Measurements from ENCODE around the gene MAST2. TPM values are rescaled to one million over a fixed set of nuclear protein-coding genes. Genes with fewer than 3 reads are reported as not detected.

Gene MAST2
- total and polyA plus RNA-seq, 3 donors from 2014 or later: 88.4 to 158 (median 113) TPM

DNA sequence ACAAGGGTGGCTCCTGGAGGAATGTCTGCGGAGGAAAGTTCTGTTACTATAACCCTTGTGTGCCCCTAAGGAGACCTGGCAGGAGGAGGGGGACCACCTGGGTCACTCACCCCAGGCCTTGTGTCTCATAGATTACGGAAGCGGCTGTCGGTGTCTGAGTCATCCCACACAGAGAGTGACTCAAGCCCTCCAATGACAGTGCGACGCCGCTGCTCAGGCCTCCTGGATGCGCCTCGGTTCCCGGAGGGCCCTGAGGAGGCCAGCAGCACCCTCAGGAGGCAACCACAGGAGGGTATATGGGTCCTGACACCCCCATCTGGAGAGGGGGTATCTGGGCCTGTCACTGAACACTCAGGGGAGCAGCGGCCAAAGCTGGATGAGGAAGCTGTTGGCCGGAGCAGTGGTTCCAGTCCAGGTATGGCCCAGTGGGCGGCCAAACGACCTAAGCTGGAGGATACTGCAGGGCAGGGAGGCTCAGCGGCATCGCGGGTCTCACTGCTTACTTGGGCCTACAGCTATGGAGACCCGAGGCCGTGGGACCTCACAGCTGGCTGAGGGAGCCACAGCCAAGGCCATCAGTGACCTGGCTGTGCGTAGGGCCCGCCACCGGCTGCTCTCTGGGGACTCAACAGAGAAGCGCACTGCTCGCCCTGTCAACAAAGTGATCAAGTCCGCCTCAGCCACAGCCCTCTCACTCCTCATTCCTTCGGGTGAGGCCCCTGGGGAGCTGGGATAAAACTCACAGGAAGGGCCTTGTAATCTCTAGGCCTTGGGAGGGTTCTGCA is 227.7 kb downstream of the MAST2 start:
- no peak overlapping the region for H3K27ac ChIP-seq
- WGBS, 2 donors: 80 to 86% methylated on average over 19 to 26 of the region's 26 CpGs
- no peak for DNase-seq

DNA sequence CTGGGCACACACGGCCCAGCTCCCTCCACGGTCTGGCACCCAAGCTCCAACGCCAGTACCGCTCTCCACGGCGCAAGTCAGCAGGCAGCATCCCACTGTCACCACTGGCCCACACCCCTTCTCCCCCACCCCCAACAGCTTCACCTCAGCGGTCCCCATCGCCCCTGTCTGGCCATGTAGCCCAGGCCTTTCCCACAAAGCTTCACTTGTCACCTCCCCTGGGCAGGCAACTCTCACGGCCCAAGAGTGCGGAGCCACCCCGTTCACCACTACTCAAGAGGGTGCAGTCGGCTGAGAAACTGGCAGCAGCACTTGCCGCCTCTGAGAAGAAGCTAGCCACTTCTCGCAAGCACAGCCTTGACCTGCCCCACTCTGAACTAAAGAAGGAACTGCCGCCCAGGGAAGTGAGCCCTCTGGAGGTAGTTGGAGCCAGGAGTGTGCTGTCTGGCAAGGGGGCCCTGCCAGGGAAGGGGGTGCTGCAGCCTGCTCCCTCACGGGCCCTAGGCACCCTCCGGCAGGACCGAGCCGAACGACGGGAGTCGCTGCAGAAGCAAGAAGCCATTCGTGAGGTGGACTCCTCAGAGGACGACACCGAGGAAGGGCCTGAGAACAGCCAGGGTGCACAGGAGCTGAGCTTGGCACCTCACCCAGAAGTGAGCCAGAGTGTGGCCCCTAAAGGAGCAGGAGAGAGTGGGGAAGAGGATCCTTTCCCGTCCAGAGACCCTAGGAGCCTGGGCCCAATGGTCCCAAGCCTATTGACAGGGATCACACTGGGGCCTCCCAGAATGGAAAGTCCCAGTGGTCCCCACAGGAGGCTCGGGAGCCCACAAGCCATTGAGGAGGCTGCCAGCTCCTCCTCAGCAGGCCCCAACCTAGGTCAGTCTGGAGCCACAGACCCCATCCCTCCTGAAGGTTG is 231.4 kb downstream of the MAST2 start:
- no peak for DNase-seq
- H3K4me3 ChIP-seq: no peak overlapping the region
- H3K4me1 ChIP-seq: peaks cover 7% of the 10 kb centered on the region
- 75 to 82% methylated on average over 22 to 27 of the region's 27 CpGs for WGBS, 2 donors
- H3K9me3 ChIP-seq: no peaks in the 10 kb centered on the region
- TF ChIP-seq POLR2A (IDR thresholded peaks at IDR 0.05): no peak
- TF ChIP-seq, protein P1, sequence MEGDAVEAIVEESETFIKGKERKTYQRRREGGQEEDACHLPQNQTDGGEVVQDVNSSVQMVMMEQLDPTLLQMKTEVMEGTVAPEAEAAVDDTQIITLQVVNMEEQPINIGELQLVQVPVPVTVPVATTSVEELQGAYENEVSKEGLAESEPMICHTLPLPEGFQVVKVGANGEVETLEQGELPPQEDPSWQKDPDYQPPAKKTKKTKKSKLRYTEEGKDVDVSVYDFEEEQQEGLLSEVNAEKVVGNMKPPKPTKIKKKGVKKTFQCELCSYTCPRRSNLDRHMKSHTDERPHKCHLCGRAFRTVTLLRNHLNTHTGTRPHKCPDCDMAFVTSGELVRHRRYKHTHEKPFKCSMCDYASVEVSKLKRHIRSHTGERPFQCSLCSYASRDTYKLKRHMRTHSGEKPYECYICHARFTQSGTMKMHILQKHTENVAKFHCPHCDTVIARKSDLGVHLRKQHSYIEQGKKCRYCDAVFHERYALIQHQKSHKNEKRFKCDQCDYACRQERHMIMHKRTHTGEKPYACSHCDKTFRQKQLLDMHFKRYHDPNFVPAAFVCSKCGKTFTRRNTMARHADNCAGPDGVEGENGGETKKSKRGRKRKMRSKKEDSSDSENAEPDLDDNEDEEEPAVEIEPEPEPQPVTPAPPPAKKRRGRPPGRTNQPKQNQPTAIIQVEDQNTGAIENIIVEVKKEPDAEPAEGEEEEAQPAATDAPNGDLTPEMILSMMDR (IDR thresholded peaks at IDR 0.05): no peak
- no peaks in the 10 kb centered on the region for H3K36me3 ChIP-seq (ENCODE audit: low read depth, missing control alignments)
- intact Hi-C loops (cut with DNase I; ENCODE audit: low total_unique reads): no loop called here
- H3K27me3 ChIP-seq: no peaks in the 10 kb centered on the region
- H3K27ac ChIP-seq: no peak overlapping the region

More for the DNA sequence above, 227.7 kb downstream of the MAST2 start:
- intact Hi-C loops (cut with DNase I; ENCODE audit: low total_unique reads): no loop called here
- TF ChIP-seq, protein P1 (IDR thresholded peaks at IDR 0.05): no peak
- TF ChIP-seq POLR2A (IDR thresholded peaks at IDR 0.05): no peak
- no peaks in the 10 kb centered on the region for H3K9me3 ChIP-seq
- no peaks in the 10 kb centered on the region for H3K36me3 ChIP-seq (ENCODE audit: low read depth, missing control alignments)
- H3K4me1 ChIP-seq: peaks cover 7% of the 10 kb centered on the region
- no peak overlapping the region for H3K4me3 ChIP-seq
- no peaks in the 10 kb centered on the region for H3K27me3 ChIP-seq

DNA sequence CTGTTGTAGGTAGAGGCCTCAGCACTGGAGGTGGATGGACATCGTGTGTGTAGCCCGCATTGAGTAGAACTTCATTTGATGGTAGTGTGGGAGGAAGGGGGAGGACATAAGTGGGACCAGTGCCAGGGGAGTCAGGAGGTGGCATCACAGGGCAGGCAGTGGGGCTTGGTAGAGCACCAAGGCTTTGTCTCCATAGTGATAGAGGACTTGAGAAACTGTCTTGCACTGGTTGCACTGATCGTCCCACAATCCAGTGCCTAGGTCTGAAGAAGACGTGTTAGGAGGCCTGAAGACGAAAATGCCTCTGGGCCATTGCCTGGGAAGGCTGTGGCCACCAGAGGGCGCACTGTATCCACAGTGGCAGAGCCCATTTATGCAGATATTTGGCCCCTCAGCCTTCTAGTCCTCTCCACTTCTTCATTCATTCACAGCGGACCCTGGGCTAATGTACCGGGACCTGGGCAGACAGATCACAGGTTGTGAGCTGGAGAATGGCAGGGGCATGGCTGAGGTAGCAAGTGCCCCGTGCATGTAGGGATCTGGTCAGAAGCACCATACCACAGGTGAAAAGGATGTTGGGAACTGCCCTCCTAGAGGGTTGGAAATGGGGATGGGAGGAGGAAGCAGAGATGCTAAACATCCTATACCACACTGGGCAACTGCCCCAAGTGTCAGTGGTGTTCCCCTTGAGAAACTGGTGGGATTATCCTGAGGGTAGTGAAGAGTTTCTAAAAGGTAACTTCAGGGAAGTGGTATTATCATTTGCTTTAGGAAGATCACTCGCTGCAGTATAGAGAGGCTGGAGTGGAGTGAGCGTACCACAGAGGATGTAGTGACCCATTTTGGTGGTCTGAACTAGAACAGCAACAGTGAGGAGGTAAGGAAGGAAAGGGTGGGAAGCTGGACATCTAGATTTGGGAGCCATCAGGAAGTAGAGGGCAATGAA is 233.8 kb downstream of the MAST2 start:
- intact Hi-C loops (cut with DNase I; ENCODE audit: low total_unique reads): loop anchor here (2.0 kb wide), 1 partner anchor 144 kb away; no protein-coding TSS in a partner anchor
- WGBS, 2 donors: 50 to 68% methylated on average over 8 to 11 of the region's 11 CpGs

DNA sequence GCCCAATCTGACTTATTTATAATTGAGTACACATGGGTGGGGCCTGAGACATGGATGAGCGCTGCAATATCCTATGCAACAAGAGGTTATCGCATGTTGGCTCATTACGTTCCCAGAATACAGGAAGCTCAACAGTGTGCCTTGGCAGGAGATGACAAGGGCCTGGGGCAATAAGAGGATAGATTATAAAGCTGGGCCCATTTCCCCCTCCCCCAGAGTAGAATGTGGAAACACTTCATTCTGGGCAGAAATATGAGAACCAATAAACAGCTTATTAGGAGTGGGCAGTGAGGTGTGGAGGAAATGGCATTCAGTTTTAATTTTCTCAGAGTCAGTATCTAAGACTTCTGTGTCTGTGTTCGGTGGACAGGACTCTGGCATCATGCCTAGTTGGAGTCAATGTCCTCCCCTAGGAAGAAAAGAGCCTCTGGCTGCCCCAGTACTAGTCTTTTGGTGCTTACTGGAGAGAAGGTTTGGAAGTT is 236.2 kb downstream of the MAST2 start:
- no peak for DNase-seq
- H3K4me1 ChIP-seq: peaks cover 14% of the 10 kb centered on the region
- WGBS, 2 donors: 51 to 67% methylated on average over 4 of the region's 4 CpGs
- H3K4me3 ChIP-seq: no peak overlapping the region
- H3K27ac ChIP-seq: no peak overlapping the region
- no peaks in the 10 kb centered on the region for H3K36me3 ChIP-seq (ENCODE audit: low read depth, missing control alignments)
- H3K27me3 ChIP-seq: no peaks in the 10 kb centered on the region
- no peaks in the 10 kb centered on the region for H3K9me3 ChIP-seq
- TF ChIP-seq, protein P1 (IDR thresholded peaks at IDR 0.05): no peak
- no peak for TF ChIP-seq POLR2A (IDR thresholded peaks at IDR 0.05)
- intact Hi-C loops (cut with DNase I; ENCODE audit: low total_unique reads): no loop called here

More for the DNA sequence above, 233.8 kb downstream of the MAST2 start:
- Histone ChIP-seq H3K27me3 (no peaks in the 10 kb centered on the region), H3K4me1 (peaks cover 5% of the 10 kb centered on the region), H3K36me3 (ENCODE audit: low read depth, missing control alignments) (no peaks in the 10 kb centered on the region), H3K4me3 (no peak overlapping the region), H3K27ac (no peak overlapping the region), H3K9me3 (no peaks in the 10 kb centered on the region)
- TF ChIP-seq POLR2A (IDR thresholded peaks at IDR 0.05): no peak
- TF ChIP-seq, protein P1 (IDR thresholded peaks at IDR 0.05): peak; percentile 94 to 96 (median 95)
- peak; percentile 92 for DNase-seq

All from testis (tissue), 3 donors.